GM20000 (cell line): ENCODE measurements around the gene OSBP2.
"Not testable (repeated sequence)": the region's sequence is repeated elsewhere in the genome, so short reads cannot be mapped to it uniquely, and the experiment has no call there.

ENCODE experiments used
- DNase-seq: peaks from one replicate; pipeline ENCODE4 v3.0.0; 2012; ENCODE audit warnings: low spot score
- TF ChIP-seq, protein P1 (sequence below): IDR thresholded peaks from 2 replicates; pipeline ENCODE4 v1.5.1; 2012; ENCODE audit warnings: mild to moderate bottlenecking, control low read depth; ENCODE audit errors: extremely low read depth, missing control alignments

Gene OSBP2

DNA sequence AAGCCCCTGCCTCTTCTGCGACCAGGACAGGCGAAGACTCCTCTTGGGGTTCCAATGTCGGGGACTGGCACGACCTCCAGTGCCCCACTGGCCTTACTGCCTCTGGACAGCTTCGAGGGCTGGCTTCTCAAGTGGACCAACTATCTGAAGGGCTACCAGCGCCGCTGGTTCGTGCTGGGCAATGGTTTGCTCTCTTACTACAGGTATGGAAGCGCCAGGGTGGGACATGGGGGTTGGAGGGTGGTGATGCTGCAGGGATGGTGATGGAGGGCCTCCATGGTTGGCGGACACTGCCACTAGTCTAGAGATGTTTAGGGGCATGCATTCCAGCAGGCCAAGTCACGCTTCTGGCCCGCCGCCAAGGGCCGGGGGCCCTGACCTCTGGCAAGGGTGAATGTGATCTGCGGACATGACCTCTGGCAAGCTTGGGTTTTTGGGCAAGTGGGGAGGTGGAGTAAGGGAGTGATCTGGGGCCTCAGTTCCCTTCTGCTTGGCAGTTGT lies 727 bp downstream of the OSBP2 start:
- no peak for DNase-seq
- TF ChIP-seq, protein P1, sequence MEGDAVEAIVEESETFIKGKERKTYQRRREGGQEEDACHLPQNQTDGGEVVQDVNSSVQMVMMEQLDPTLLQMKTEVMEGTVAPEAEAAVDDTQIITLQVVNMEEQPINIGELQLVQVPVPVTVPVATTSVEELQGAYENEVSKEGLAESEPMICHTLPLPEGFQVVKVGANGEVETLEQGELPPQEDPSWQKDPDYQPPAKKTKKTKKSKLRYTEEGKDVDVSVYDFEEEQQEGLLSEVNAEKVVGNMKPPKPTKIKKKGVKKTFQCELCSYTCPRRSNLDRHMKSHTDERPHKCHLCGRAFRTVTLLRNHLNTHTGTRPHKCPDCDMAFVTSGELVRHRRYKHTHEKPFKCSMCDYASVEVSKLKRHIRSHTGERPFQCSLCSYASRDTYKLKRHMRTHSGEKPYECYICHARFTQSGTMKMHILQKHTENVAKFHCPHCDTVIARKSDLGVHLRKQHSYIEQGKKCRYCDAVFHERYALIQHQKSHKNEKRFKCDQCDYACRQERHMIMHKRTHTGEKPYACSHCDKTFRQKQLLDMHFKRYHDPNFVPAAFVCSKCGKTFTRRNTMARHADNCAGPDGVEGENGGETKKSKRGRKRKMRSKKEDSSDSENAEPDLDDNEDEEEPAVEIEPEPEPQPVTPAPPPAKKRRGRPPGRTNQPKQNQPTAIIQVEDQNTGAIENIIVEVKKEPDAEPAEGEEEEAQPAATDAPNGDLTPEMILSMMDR, result no peak

DNA sequence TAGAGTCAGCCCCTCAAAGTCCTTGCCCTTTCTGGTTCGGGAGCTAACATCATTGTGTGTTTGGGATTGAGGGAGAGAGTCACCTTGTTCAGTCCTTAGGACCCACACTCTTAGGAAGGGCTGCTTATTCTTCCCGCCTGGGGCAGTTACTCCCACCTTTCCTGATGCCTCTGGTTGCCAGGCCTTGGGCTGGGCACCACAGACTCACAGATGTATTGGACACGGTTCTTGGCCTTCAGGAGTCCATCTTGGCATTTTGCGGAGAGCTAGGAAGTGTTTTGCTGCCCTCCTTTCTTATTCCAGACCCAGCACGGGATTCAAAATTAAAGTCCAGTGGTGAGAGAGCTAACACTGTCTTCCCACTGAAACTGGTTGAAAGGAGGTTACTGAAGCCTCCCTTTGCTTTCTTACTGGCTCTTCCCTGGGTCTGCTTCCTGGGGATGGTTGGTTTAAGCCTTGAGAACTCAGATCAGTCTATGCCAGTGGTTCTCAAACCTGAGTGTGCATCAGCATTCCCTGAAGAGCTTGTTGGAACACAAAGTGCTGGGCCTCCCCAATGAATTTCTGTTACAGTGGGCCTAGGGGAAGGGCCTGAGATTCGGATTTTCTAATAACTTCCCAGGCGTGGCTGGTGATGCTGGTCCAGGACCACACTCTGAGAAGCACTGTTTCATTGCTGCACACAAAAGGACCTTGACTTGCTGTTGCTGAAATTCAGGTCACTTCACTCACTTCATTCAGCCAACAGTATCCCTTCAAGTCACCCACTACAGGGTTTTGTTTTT lies 1.4 kb downstream of the OSBP2 start:
- TF ChIP-seq, protein P1, result no peak
- peak; percentile 25 for DNase-seq

DNA sequence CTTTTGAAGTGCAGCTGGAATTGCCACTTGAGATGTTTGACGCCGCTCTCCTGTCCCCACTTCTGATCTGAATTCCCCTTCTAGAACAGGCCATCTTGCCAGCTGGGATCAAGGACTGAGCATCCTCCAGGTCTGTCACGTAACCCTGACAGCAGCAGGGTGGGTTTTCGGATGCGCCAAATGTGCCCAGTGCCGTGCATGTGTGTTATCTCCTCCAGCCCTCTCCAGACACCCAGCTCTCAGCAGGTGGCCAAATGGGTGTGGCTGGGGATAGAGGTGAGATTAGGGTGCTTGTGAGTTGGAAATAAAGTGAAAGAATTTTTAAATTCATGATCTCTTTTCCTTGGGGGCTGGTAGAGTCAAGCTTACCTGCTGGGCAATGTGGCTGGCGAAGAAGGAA lies 3.3 kb downstream of the OSBP2 start:
- DNase-seq, result no peak
- TF ChIP-seq, protein P1, result no peak

DNA sequence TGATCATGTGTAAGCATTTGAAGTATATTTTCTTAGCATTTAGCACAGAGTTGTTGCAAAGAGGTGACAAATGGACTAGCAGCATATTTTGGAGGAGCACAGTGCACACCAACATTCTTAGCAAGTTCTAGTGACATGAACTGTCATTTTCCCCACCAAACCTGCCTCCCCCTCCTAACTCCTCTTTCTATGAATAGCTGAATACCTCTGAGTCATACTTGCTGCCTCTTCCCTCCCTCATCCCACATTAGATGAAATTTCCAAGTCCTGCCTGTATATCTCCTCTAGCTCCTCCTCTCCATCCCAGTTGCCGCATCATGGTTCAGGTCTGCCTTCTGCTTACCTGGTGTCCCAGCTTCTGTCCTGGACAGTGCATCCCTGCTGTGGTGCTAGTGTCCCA lies 7.2 kb downstream of the OSBP2 start:
- DNase-seq, result no peak

DNA sequence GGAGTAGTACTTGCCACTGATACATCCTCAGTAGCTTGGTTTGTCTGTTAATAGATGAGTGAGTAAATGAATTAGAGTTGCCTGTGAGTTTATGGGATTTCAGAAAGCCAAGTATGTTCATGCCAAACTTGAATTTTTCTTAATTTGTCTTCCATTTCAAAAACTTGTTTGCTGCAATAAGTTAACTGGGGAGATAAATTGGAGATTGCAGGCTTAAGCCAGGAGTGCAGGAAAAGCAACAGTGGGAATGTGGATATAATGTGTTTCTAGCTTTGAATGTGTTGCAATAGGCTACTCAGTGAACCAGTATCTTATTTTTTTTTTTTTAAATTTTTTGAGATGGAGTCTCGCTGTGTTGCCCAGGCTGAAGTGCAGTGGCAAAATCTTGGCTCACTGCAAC lies 8.2 kb downstream of the OSBP2 start:
- TF ChIP-seq, protein P1, result no peak
- DNase-seq, result no peak

More for the DNA sequence above, 7.2 kb downstream of the OSBP2 start:
- TF ChIP-seq, protein P1, result no peak

DNA sequence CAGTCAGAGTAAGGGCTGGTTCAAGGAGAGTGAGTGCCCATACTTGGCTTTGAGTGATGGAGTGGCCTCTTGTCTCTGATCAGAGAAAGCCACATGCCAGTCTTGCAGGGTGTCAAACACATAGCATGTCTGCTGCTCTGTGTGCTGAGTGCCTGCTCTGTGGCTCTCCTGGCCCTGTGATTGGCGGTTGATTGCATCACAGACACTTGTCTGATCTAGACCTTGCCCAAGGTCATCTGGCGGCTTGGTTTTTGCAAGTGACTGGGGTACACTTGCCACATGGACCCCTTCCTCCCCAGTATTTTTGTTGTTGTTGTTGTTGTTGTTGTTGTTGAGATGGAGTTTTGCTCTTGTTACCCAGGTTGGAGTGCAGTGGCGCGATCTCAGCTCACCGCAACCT lies 10.3 kb downstream of the OSBP2 start:
- DNase-seq, result no peak
- TF ChIP-seq, protein P1, result no peak

DNA sequence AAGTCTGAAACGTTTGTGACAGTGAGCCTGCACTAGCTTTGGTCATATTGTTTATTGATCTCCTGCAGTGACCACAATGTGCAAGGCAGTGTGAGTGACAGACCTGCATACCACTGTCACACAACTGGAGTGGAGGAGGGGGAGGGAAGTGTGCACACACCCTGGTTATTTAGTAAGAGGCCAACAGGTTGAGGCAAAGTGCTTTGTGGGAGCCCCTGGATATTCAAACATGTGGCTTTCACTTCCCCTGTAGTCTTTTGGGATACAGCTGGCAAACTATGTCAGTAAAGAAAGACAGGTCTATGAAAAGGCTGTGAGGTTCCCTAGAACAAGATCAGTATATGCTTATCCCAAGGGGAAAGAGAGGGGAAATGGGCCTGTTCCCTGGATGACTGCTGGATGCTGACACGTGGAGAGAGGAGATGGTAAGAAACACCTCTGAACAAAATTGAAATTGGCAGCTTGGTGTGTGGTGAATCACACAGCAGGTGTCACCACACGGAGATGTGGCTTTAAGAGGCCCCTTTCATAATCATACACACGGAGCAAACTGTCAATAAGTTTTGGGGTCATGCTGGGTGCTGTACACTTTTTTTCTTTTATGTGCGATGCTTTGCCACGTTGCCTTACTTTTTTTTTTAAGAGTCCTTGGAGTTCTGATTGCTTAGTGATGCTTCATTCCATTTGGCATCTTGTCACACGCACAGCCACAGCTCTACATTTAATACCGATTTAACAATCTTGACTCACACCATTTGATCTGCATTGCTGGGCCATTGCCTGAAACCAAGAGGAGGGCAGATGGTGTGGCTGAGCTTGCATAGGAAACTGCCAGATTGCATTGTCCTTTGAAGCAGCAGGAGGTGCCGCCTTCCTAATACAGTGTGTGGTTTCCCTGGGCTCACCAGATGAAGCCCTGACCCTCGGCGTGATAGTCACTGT lies 11.3 kb downstream of the OSBP2 start:
- DNase-seq, result peak; percentile 55

DNA sequence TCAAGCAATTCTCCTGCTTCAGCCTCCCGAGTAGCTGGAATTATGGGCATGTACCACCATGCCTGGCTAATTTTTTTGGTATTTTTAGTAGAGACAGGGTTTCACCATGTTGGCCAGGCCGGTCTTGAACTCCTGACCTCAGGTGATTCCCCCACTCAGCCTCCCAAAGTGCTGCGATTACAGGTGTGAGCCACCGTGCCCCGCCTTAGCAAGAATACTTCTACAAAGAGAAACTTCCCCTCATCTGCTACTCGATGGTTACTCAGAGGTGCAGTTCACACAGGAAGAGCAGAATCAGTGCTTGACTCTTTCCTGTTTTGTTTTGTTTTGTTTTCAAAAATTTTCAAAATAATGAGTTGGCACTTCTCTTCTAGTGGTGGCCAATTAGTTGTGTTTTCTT lies 15.3 kb downstream of the OSBP2 start:
- not testable (repeated sequence) for DNase-seq

More for the DNA sequence above, 11.3 kb downstream of the OSBP2 start:
- TF ChIP-seq, protein P1, result no peak
